IMR-90 (cell line): Measurements from ENCODE around the gene RBMS3. TPM values are rescaled to one million over a fixed set of nuclear protein-coding genes. Genes with fewer than 3 reads are reported as not detected.

ENCODE experiments used
- ATAC-seq: fragments of 200-7000 bp; cut with Tn5 transposase; 2 replicates; pipeline ENCODE4 v1.9.1; 2020; ENCODE audit warnings: low read depth, mild to moderate bottlenecking, moderate library complexity
- BruUV-seq: library from RNA; stranded (reverse); fragments of 400-500 nt; replicated peaks from 2 replicates; lab custom pipeline; 2021; lab: Mats Ljungman, UMichigan
- CTCF ChIA-PET: fragments of 300-600 bp; formaldehyde crosslinking; extraction: SDS; loops from one replicate; lab custom pipeline; 2021; ENCODE audit warnings: antibody characterized with exemption; lab: Yijun Ruan, JAX
- POLR2A ChIA-PET: fragments of 300-600 bp; sonication (Branson Sonifier 250); formaldehyde crosslinking; loops from one replicate; lab custom pipeline; 2022; ENCODE audit warnings: antibody characterized with exemption; ENCODE audit not compliant: unreplicated experiment; lab: Charles Lee
- DNase-seq: peaks from one replicate; pipeline ENCODE4 v3.0.0; 2013
- H2AFZ ChIP-seq: replicated peaks from 2 replicates; pipeline ENCODE3; 2013; ENCODE audit warnings: low read length, mild to moderate bottlenecking; ENCODE audit not compliant: poor library complexity
- H2AK5ac ChIP-seq: 2 replicates; pipeline ENCODE4 v1.6.1; 2013; ENCODE audit warnings: low read depth, low read length, inconsistent platforms
- H2AK9ac ChIP-seq: replicated peaks from 2 replicates; pipeline ENCODE3; 2013; ENCODE audit warnings: mild to moderate bottlenecking, low read depth, low read length, moderate library complexity; ENCODE audit not compliant: poor library complexity
- H2BK120ac ChIP-seq: 2 replicates; pipeline ENCODE4 v1.6.1; 2013; ENCODE audit warnings: low read depth, low read length, inconsistent platforms
- H2BK15ac ChIP-seq: 3 replicates; pipeline ENCODE4 v1.6.1; 2013; ENCODE audit warnings: low read depth, low read length, inconsistent platforms
- H2BK20ac ChIP-seq: 2 replicates; pipeline ENCODE4 v1.6.1; 2013; ENCODE audit warnings: low read depth, mild to moderate bottlenecking, inconsistent platforms, low read length, moderate library complexity
- H2BK5ac ChIP-seq: 2 replicates; pipeline ENCODE4 v1.6.1; 2013; ENCODE audit warnings: mild to moderate bottlenecking, low read depth, low read length, inconsistent platforms; ENCODE audit not compliant: poor library complexity, severe bottlenecking
- H3K14ac ChIP-seq: replicated peaks from 2 replicates; pipeline ENCODE4 v1.6.1; 2013; ENCODE audit warnings: low read depth, low read length, inconsistent platforms
- H3K18ac ChIP-seq: 2 replicates; pipeline ENCODE4 v1.6.1; 2013; ENCODE audit warnings: low read depth, low read length, control low read depth
- H3K23ac ChIP-seq: 2 replicates; pipeline ENCODE4 v1.6.1; 2013; ENCODE audit warnings: low read depth, low read length, inconsistent platforms
- H3K27ac ChIP-seq: 2 replicates; pipeline ENCODE4 v1.5.1; 2013; ENCODE audit warnings: mild to moderate bottlenecking, control low read depth, low read length; ENCODE audit not compliant: insufficient read depth
- H3K27me3 ChIP-seq: 2 replicates; pipeline ENCODE4 v1.6.1; 2013; ENCODE audit warnings: low read length; ENCODE audit not compliant: control insufficient read depth, insufficient read depth
- H3K36me3 ChIP-seq: 2 replicates; pipeline ENCODE4 v1.6.1; 2013; ENCODE audit warnings: low read length, mixed read lengths; ENCODE audit not compliant: control insufficient read depth, insufficient read depth
- H3K4ac ChIP-seq: 2 replicates; pipeline ENCODE4 v1.6.1; 2013; ENCODE audit warnings: low read depth, low read length, inconsistent platforms
- H3K4me1 ChIP-seq: 2 replicates; pipeline ENCODE4 v1.6.1; 2013; ENCODE audit warnings: low read length, mixed read lengths; ENCODE audit not compliant: control insufficient read depth, insufficient read depth
- H3K4me2 ChIP-seq: 2 replicates; pipeline ENCODE4 v1.6.1; 2013; ENCODE audit warnings: low read depth, mild to moderate bottlenecking, control low read depth, low read length, moderate library complexity
- H3K4me3 ChIP-seq: 2 replicates; pipeline ENCODE4 v1.5.1; 2013; ENCODE audit warnings: low read depth, mild to moderate bottlenecking, control low read depth, low read length, moderate library complexity; ENCODE audit not compliant: insufficient read depth
- H3K56ac ChIP-seq: 2 replicates; pipeline ENCODE4 v1.6.1; 2013; ENCODE audit warnings: low read length, inconsistent platforms; ENCODE audit not compliant: insufficient read depth; ENCODE audit errors: extremely low read depth
- H3K79me1 ChIP-seq, 2 experiments: 2 replicates each; pipeline ENCODE4 v1.6.1; 2013; ENCODE audit warnings: low read length in 2 of 2, inconsistent platforms in 1 of 2, low read depth in 1 of 2
- H3K9ac ChIP-seq: 2 replicates; pipeline ENCODE4 v1.6.1; 2013; ENCODE audit warnings: low read depth, low read length, control low read depth
- H3K9me1 ChIP-seq: 2 replicates; pipeline ENCODE4 v1.6.1; 2013; ENCODE audit warnings: low read length, inconsistent platforms; ENCODE audit not compliant: insufficient read depth
- H3K9me3 ChIP-seq: 2 replicates; pipeline ENCODE4 v1.6.1; 2013; ENCODE audit warnings: low read length; ENCODE audit not compliant: control insufficient read depth, insufficient read depth
- H4K20me1 ChIP-seq: 2 replicates; pipeline ENCODE4 v1.6.1; 2013; ENCODE audit warnings: low read length, inconsistent platforms; ENCODE audit not compliant: insufficient read depth
- H4K5ac ChIP-seq: 2 replicates; pipeline ENCODE4 v1.6.1; 2013; ENCODE audit warnings: mild to moderate bottlenecking, low read depth, low read length, control low read depth
- H4K8ac ChIP-seq, 2 experiments: 2 replicates each; pipeline ENCODE4 v1.6.1; 2013; ENCODE audit warnings: low read depth in 2 of 2, low read length in 2 of 2, control low read depth in 1 of 2, inconsistent platforms in 1 of 2
- H4K91ac ChIP-seq: 2 replicates; pipeline ENCODE4 v1.6.1; 2013; ENCODE audit warnings: low read depth, low read length, inconsistent platforms; ENCODE audit not compliant: insufficient read depth
- BHLHE40 ChIP-seq: fragments of 150-350 bp; IDR thresholded peaks from 2 replicates; pipeline ENCODE4 v1.6.1; 2016; ENCODE audit warnings: mild to moderate bottlenecking, low read depth, low read length
- CEBPB ChIP-seq: IDR thresholded peaks from 2 replicates; pipeline ENCODE4 v1.6.1; 2012; ENCODE audit warnings: low read depth, low read length, improper control_type of control experiment
- CHD1 ChIP-seq: IDR thresholded peaks from 2 replicates; pipeline ENCODE4 v1.6.1; 2012; ENCODE audit warnings: low read depth, low read length, improper control_type of control experiment
- CTCF ChIP-seq: conservative IDR thresholded peaks from 2 replicates; pipeline ENCODE4 v1.5.1; 2012; ENCODE audit warnings: mild to moderate bottlenecking, low read depth, low read length, improper control_type of control experiment
- ELK1 ChIP-seq: fragments of 150-350 bp; IDR thresholded peaks from 2 replicates; pipeline ENCODE4 v1.6.1; 2016; ENCODE audit warnings: low read depth, mild to moderate bottlenecking, low read length, moderate library complexity, borderline replicate concordance
- FOS ChIP-seq: fragments of 150-350 bp; IDR thresholded peaks from 2 replicates; pipeline ENCODE4 v1.6.1; 2016; ENCODE audit warnings: low read depth, low read length
- MAFK ChIP-seq: IDR thresholded peaks from 2 replicates; pipeline ENCODE4 v1.6.1; 2012; ENCODE audit warnings: low read depth, low read length, improper control_type of control experiment
- MAZ ChIP-seq: IDR thresholded peaks from 2 replicates; pipeline ENCODE4 v1.6.1; 2012; ENCODE audit warnings: low read depth, mild to moderate bottlenecking, low read length, improper control_type of control experiment, moderate library complexity, borderline replicate concordance
- MXI1 ChIP-seq: IDR thresholded peaks from 2 replicates; pipeline ENCODE4 v1.6.1; 2012; ENCODE audit warnings: low read depth, mild to moderate bottlenecking, low read length, moderate library complexity, borderline replicate concordance
- NFE2L2 ChIP-seq: fragments of 150-350 bp; IDR thresholded peaks from 2 replicates; pipeline ENCODE4 v1.6.1; 2016; ENCODE audit warnings: low read depth, mild to moderate bottlenecking, low read length
- POLR2A ChIP-seq: IDR thresholded peaks from 2 replicates; pipeline ENCODE4 v1.6.1; 2012; ENCODE audit warnings: mild to moderate bottlenecking, low read depth, low read length
- RAD21 ChIP-seq: IDR thresholded peaks from 2 replicates; pipeline ENCODE4 v1.6.1; 2012; ENCODE audit warnings: low read length, improper control_type of control experiment
- RCOR1 ChIP-seq: IDR thresholded peaks from 2 replicates; pipeline ENCODE4 v1.6.1; 2012; ENCODE audit warnings: mild to moderate bottlenecking, low read length, improper control_type of control experiment; ENCODE audit not compliant: insufficient replicate concordance
- RFX5 ChIP-seq: IDR thresholded peaks from 2 replicates; pipeline ENCODE4 v1.8.0; 2012; ENCODE audit warnings: low read depth, mild to moderate bottlenecking, low read length, moderate library complexity
- SMC3 ChIP-seq: fragments of 150-350 bp; IDR thresholded peaks from 2 replicates; pipeline ENCODE4 v1.6.1; 2016; ENCODE audit warnings: low read depth, mild to moderate bottlenecking, antibody characterized with exemption, low read length, moderate library complexity
- USF2 ChIP-seq: fragments of 150-350 bp; IDR thresholded peaks from 2 replicates; pipeline ENCODE4 v1.6.1; 2017; ENCODE audit warnings: mild to moderate bottlenecking, antibody characterized with exemption, low read length, low read depth
- WGBS, 2 experiments: methylation state at CpG; one replicate each; pipeline versions ENCODE4 v1.1.5 to v1.1.7; 2013; ENCODE audit warnings: missing lambda C conversion rate in 2 of 2; ENCODE audit not compliant: insufficient read length in 1 of 2; ENCODE audit errors: extremely low coverage in 2 of 2; 5-methylcytosine and 5-hydroxymethylcytosine counted together
- dilution Hi-C: fragments of 300-500 bp; cut with HindIII; formaldehyde crosslinking; loops from one replicate; pipeline ENCODE4 v1.14.3; 2018; ENCODE audit warnings: low sequenced_read_pairs; ENCODE audit not compliant: unreplicated experiment
- in situ Hi-C: fragments of 300-500 bp; cut with MboI; formaldehyde crosslinking; loops from 3 replicates; pipeline ENCODE4 v1.14.3; 2019; ENCODE audit warnings: low sequenced_read_pairs, inconsistent platforms, mixed read lengths
- intact Hi-C: fragments of 100-400 bp; cut with micrococcal nuclease; formaldehyde crosslinking; loops from 2 replicates; pipeline ENCODE4 v1.10.0; 2022
- polyA plus RNA-seq, 3 experiments: library from polyadenylated mRNA; depleted of rRNA; stranded (reverse); fragments of >200 nt; gene quantifications; 2 replicates each; pipeline ENCODE4 v1.2.3, GENCODE V29; 2012; ENCODE audit warnings: low replicate concordance in 1 of 3
- total RNA-seq: library from RNA; depleted of rRNA; stranded (reverse); fragments of >200 nt; gene quantifications from 2 replicates; pipeline ENCODE4 v1.2.3, GENCODE V29; 2012

RBMS3 gene
- total and polyA plus RNA-seq, 2 of the 4 experiments (the other 2 are of a cell fraction): 15.2 to 127 TPM

- intact Hi-C loops (no loop called here), in situ Hi-C loops (no loop called here), dilution Hi-C loops (no loop called here)
- no peak overlapping the region for H3K14ac ChIP-seq
- H4K5ac ChIP-seq: no peak overlapping the region
- H3K9me1 ChIP-seq: peaks cover 2% of the 10 kb centered on the region; the same call in 1 of the 2 replicates
- no peak overlapping the region for H3K4me2 ChIP-seq
- WGBS, 2 experiments: 60% methylated on average over 1 of the region's 3 CpGs; no CpG with 5 or more reads in 1 of the 2 experiments
- H4K91ac ChIP-seq: no peak overlapping the region
- no peak overlapping the region for H3K27ac ChIP-seq
- TF ChIP-seq MXI1: no peak
- no peak for TF ChIP-seq CHD1
- no peak for TF ChIP-seq RCOR1
- TF ChIP-seq CEBPB: no peak
- TF ChIP-seq BHLHE40: peak; percentile 27; the same call in 1 of the 2 replicates
- TF ChIP-seq NFE2L2: no peak
- TF ChIP-seq USF2: peak; percentile 59
- no peak for TF ChIP-seq MAZ
- no peak for TF ChIP-seq POLR2A
- TF ChIP-seq CTCF: no peak
- TF ChIP-seq MAFK: peak; percentile 26; the same call in 1 of the 2 replicates
- TF ChIP-seq SMC3: no peak
- no peak for TF ChIP-seq RFX5
- no peak for TF ChIP-seq ELK1
- no peak for TF ChIP-seq FOS
- TF ChIP-seq RAD21: no peak
- no peak overlapping the region for H4K8ac ChIP-seq
- CTCF ChIA-PET: no interaction called here
- no TSS peak for BruUV-seq
- H2BK15ac ChIP-seq: no peak overlapping the region
- H2AK5ac ChIP-seq: no peak overlapping the region
- H3K27me3 ChIP-seq: no peaks in the 10 kb centered on the region
- 0 out of 2 replicates have a peak overlapping the region, but pooled peaks have one; percentile 16 for H2BK20ac ChIP-seq
- no peak overlapping the region for H2AK9ac ChIP-seq
- H3K36me3 ChIP-seq: no peaks in the 10 kb centered on the region
- POLR2A ChIA-PET: no interaction called here
- no peak overlapping the region for H3K4me3 ChIP-seq
- peak overlapping the region; percentile 39 for H2AFZ ChIP-seq
- H3K4me1 ChIP-seq: peaks cover 6% of the 10 kb centered on the region
- ATAC-seq (peak; percentile 37), DNase-seq (peak; percentile 61)
- peak overlapping the region; percentile 10; the same call in 1 of the 2 replicates for H2BK120ac ChIP-seq
- H3K23ac ChIP-seq: no peak overlapping the region
- no peak overlapping the region for H3K9ac ChIP-seq
- no peaks in the 10 kb centered on the region for H3K9me3 ChIP-seq
- H3K4ac ChIP-seq: no peak overlapping the region; the same call in 1 of the 2 replicates
- H3K56ac ChIP-seq: no peak overlapping the region
- peaks cover 12 to 16% of the 10 kb centered on the region in 2 experiments for H3K79me1 ChIP-seq
- no peak overlapping the region for H2BK5ac ChIP-seq
- H4K20me1 ChIP-seq: no peaks in the 10 kb centered on the region
- no peak overlapping the region for H3K18ac ChIP-seq
Observed at GRCh38 chr3:29275309-29275708, 5.6 kb upstream of the RBMS3 start.
